K562 (cell line): Measurements from ENCODE around the gene CAMK2G. TPM values are rescaled to one million over a fixed set of nuclear protein-coding genes. Genes with fewer than 3 reads are reported as not detected.

Source experiments
- ATAC-seq: fragments of 200-7000 bp; cut with Tn5 transposase; 3 replicates; pipeline ENCODE4 v1.9.1; 2020; ENCODE audit warnings: moderate library complexity
- BruUV-seq: library from RNA; stranded (reverse); fragments of 400-500 nt; replicated peaks from 2 replicates; lab custom pipeline; 2021; lab: Mats Ljungman, UMichigan
- CTCF ChIA-PET: fragments of 300-600 bp; formaldehyde crosslinking; extraction: SDS; loops from one replicate; lab custom pipeline; 2021; ENCODE audit warnings: low intra/inter-chr PET ratio; lab: Yijun Ruan, JAX
- POLR2A ChIA-PET: fragments of 300-600, 350-650 bp; sonication (Branson Sonifier 250); formaldehyde crosslinking; extraction: SDS; loops from one replicate; lab custom pipeline; 2021; ENCODE audit warnings: antibody characterized with exemption, inconsistent platforms; lab: Yijun Ruan, JAX
- DNase-seq, 4 experiments: peaks; one replicate each; pipeline versions ENCODE4 v3.0.0 to v3.0.0-alpha.2; 2011 to 2018; ENCODE audit warnings: low spot score in 3 of 4, mixed read lengths in 3 of 4; ENCODE audit errors: extremely low read depth in 1 of 4
- FAIRE-seq: peaks from 2 replicates; lab custom pipeline; 2011; peaks lifted over from hg19 to GRCh38; lab: Jason Lieb, UNC
- H2AFZ ChIP-seq: 2 replicates; pipeline ENCODE4 v1.6.0; 2011; ENCODE audit warnings: low read depth, low read length, control low read depth, inconsistent platforms
- H3K27ac ChIP-seq: fragments of 200-600 bp; 3 replicates; pipeline ENCODE4 v1.8.0; 2011; ENCODE audit warnings: low read depth, mild to moderate bottlenecking, control low read depth, inconsistent platforms, low read length, moderate library complexity, mixed read lengths; ENCODE audit errors: extremely low read depth
- H3K27me3 ChIP-seq, 2 experiments: fragments of 300-600 bp in 1 of 2; 2 replicates in 1 of 2; 3 replicates in 1 of 2; pipeline versions ENCODE4 v1.6.0 to v1.8.0; 2011; ENCODE audit warnings: inconsistent platforms in 2 of 2, low read length in 2 of 2, mild to moderate bottlenecking in 1 of 2, mixed read lengths in 1 of 2, moderate library complexity in 1 of 2; ENCODE audit not compliant: control insufficient read depth in 2 of 2, insufficient read depth in 2 of 2
- H3K36me3 ChIP-seq: fragments of 300-600 bp; 3 replicates; pipeline ENCODE4 v1.8.0; 2011; ENCODE audit warnings: mild to moderate bottlenecking, low read length, inconsistent platforms; ENCODE audit not compliant: control insufficient read depth, insufficient read depth
- H3K4me1 ChIP-seq, 2 experiments: fragments of 200-600 bp in 1 of 2; replicated peaks in 1 of 2; 2 replicates in 1 of 2; 3 replicates in 1 of 2; pipeline versions ENCODE4 v1.5.1 to v1.8.0; 2011; ENCODE audit warnings: inconsistent platforms in 2 of 2, low read length in 2 of 2, mild to moderate bottlenecking in 1 of 2, mixed read lengths in 1 of 2, moderate library complexity in 1 of 2; ENCODE audit not compliant: control insufficient read depth in 2 of 2, insufficient read depth in 2 of 2
- H3K4me2 ChIP-seq: 2 replicates; pipeline ENCODE4 v1.6.1; 2011; ENCODE audit warnings: low read length, control low read depth, inconsistent platforms, mixed read lengths; ENCODE audit not compliant: insufficient read depth
- H3K4me3 ChIP-seq: fragments of 200-600 bp; sonication (generic), shearing (Covaris generic); 2 replicates; pipeline ENCODE4 v1.5.1; 2016; ENCODE audit warnings: control low read depth, inconsistent platforms
- H3K79me2 ChIP-seq: fragments of 200-600 bp; 3 replicates; pipeline ENCODE4 v1.8.0; 2011; ENCODE audit warnings: low read length, inconsistent platforms; ENCODE audit not compliant: control insufficient read depth, insufficient read depth
- H3K9ac ChIP-seq, 2 experiments: 2 replicates each; pipeline versions ENCODE4 v1.6.0 to v1.6.1; 2011; ENCODE audit warnings: low read depth in 2 of 2, low read length in 2 of 2, control low read depth in 1 of 2, inconsistent platforms in 1 of 2, mild to moderate bottlenecking in 1 of 2, mixed read lengths in 1 of 2; ENCODE audit not compliant: insufficient read depth in 1 of 2
- H3K9me1 ChIP-seq: one replicate; pipeline ENCODE4 v1.6.0; 2011; ENCODE audit warnings: inconsistent platforms, mild to moderate bottlenecking, low read length, moderate library complexity; ENCODE audit not compliant: control insufficient read depth, insufficient read depth
- H3K9me3 ChIP-seq: replicated peaks from 2 replicates; pipeline ENCODE4 v1.5.1; 2011; ENCODE audit warnings: low read depth, low read length, inconsistent platforms; ENCODE audit not compliant: control insufficient read depth, insufficient read depth
- H4K20me1 ChIP-seq: replicated peaks from 2 replicates; pipeline ENCODE4 v1.6.1; 2011; ENCODE audit warnings: low read length, inconsistent platforms, mixed read lengths; ENCODE audit not compliant: control insufficient read depth, insufficient read depth
- ADNP ChIP-seq: fragments of 200-800 bp; sonication (Bioruptor generic); IDR thresholded peaks from 2 replicates; pipeline ENCODE4 v1.6.1; 2016; ENCODE audit warnings: missing genetic modification characterization, missing compliant biosample characterization
- BHLHE40 ChIP-seq: IDR thresholded peaks from 2 replicates; pipeline ENCODE4 v1.6.1; 2011; ENCODE audit warnings: low read length, improper control_type of control experiment
- CHCHD3 ChIP-seq: fragments of 250-450 bp; sonication (Bioruptor Pico); IDR thresholded peaks from 2 replicates; pipeline ENCODE4 v2.1.2; 2022; ENCODE audit warnings: mild to moderate bottlenecking
- E2F3 ChIP-seq: fragments of 250-450 bp; sonication (Bioruptor Pico); IDR thresholded peaks from 2 replicates; pipeline ENCODE4 v1.4.0; 2020; ENCODE audit warnings: mild to moderate bottlenecking
- HNRNPH1 ChIP-seq: fragments of 200-400 bp; formaldehyde crosslinking; optimal IDR thresholded peaks from 2 replicates; pipeline ENCODE3; 2017; ENCODE audit warnings: low read depth, mild to moderate bottlenecking, low read length, moderate library complexity
- MXD1 ChIP-seq: fragments of 250-450 bp; sonication (Bioruptor Pico); IDR thresholded peaks from 2 replicates; pipeline ENCODE4 v1.8.0; 2021; ENCODE audit warnings: borderline replicate concordance, mild to moderate bottlenecking, moderate library complexity; ENCODE audit not compliant: poor library complexity, severe bottlenecking
- NFATC3 ChIP-seq: fragments of 450-650 bp; IDR thresholded peaks from 2 replicates; pipeline ENCODE4 v1.6.1; 2017; ENCODE audit warnings: mild to moderate bottlenecking
- RBM22 ChIP-seq: fragments of 200-400 bp; formaldehyde crosslinking; IDR thresholded peaks from 2 replicates; pipeline ENCODE4 v1.6.1; 2018; ENCODE audit warnings: low read length, low read depth; ENCODE audit not compliant: poor library complexity, severe bottlenecking
- SREBF1 ChIP-seq: fragments of 150-350 bp; IDR thresholded peaks from 2 replicates; pipeline ENCODE4 v1.6.1; 2014; ENCODE audit warnings: antibody characterized with exemption, low read depth, low read length, borderline replicate concordance
- ZBTB2 ChIP-seq: fragments of 450-650 bp; IDR thresholded peaks from 2 replicates; pipeline ENCODE4 v1.6.1; 2016; ENCODE audit warnings: antibody characterized with exemption
- ZBTB33 ChIP-seq: sonication (generic); formaldehyde crosslinking; IDR thresholded peaks from 2 replicates; pipeline ENCODE4 v1.8.1; 2023; ENCODE audit warnings: mild to moderate bottlenecking, missing genetic modification reagents
- ZC3H4 ChIP-seq: sonication (generic); formaldehyde crosslinking; IDR thresholded peaks from 2 replicates; pipeline ENCODE4 v1.9.0; 2021; ENCODE audit warnings: missing genetic modification reagents, borderline replicate concordance
- ZEB2 ChIP-seq: fragments of 450-650 bp; IDR thresholded peaks from 2 replicates; pipeline ENCODE4 v1.6.1; 2016
- ZNF232 ChIP-seq: sonication (generic); formaldehyde crosslinking; IDR thresholded peaks from 2 replicates; pipeline ENCODE4 v1.8.0; 2022; ENCODE audit warnings: mild to moderate bottlenecking, missing genetic modification reagents
- ZNF354B ChIP-seq: fragments of 250-450 bp; sonication (Bioruptor Pico); IDR thresholded peaks from 2 replicates; pipeline ENCODE4 v1.4.0; 2020
- ZNF589 ChIP-seq: fragments of 200-800 bp; sonication (Bioruptor generic); IDR thresholded peaks from 2 replicates; pipeline ENCODE4 v1.6.1; 2016; ENCODE audit warnings: low read depth, missing genetic modification characterization, missing compliant biosample characterization
- WGBS: fragments of 100-300 bp; shearing (Covaris generic); methylation state at CpG from one replicate; pipeline ENCODE4 v1.1.6; 2016; ENCODE audit warnings: low coverage, mixed read lengths; ENCODE audit not compliant: insufficient coverage; ENCODE audit errors: missing lambda C conversion rate; 5-methylcytosine and 5-hydroxymethylcytosine counted together
- in situ Hi-C: fragments of 300-500 bp; cut with MboI; formaldehyde crosslinking; loops from 4 replicates; pipeline ENCODE4 v1.15.0; 2018; ENCODE audit warnings: inconsistent platforms, mixed read lengths
- intact Hi-C: fragments of 100-400 bp; cut with micrococcal nuclease; formaldehyde crosslinking; loops from 2 replicates; pipeline ENCODE4 v1.14.2; 2022
- polyA plus RNA-seq, 8 experiments: library from polyadenylated mRNA; depleted of rRNA in 4 of 8; stranded (reverse) in 5 of 8; unstranded in 3 of 8; fragments of >200 nt; fragmentation: Nextera tagmentation in 2 of 8; fragmentation: Illumina TruSeq in 1 of 8; extraction: Ambion mirVana in 2 of 8; extraction: Trizol in 1 of 8; gene quantifications; 2 replicates each; pipeline versions ENCODE4 v1.2.1 to v1.2.3, GENCODE V29; 2011 to 2014; ENCODE audit warnings: inconsistent platforms in 1 of 8, missing spikeins in 1 of 8
- total RNA-seq, 7 experiments: library from RNA; depleted of rRNA in 6 of 7; stranded (reverse); fragments of >200 nt in 6 of 7; fragmentation: Illumina TruSeq in 2 of 7; extraction: Trizol in 2 of 7; gene quantifications; 2 replicates each; pipeline versions ENCODE4 v1.2.1 to v1.2.3, GENCODE V29; 2011 to 2021; ENCODE audit warnings: low replicate concordance in 1 of 7
- TF ChIP-seq, protein P1 (sequence below): fragments of 250-450 bp; sonication (Bioruptor Pico); IDR thresholded peaks from 2 replicates; pipeline ENCODE4 v1.5.0; 2021
- TF ChIP-seq, protein P2 (sequence below): fragments of 450-650 bp; IDR thresholded peaks from 2 replicates; pipeline ENCODE4 v1.6.1; 2016

CAMK2G gene
- total and polyA plus RNA-seq, 9 of the 15 experiments (the other 6 are each of a cell fraction or from before 2014, with no cell fraction given): 9.0 to 37.9 (median 32.6) TPM

GRCh38 chr10:73818402-73818801, 56.0 kb downstream of the CAMK2G start (continued):
- TF ChIP-seq ZEB2: peak; percentile 50; the same call in 1 of the 2 replicates
- no peak for TF ChIP-seq BHLHE40
- no peak for TF ChIP-seq E2F3 (CRISPR knock-in tag)
- TF ChIP-seq ZBTB33 (CRISPR knock-in tag): peak; percentile 97
- TF ChIP-seq HNRNPH1: no peak
- peak; percentile 46 for TF ChIP-seq RBM22
- no peak for TF ChIP-seq ZC3H4
- TF ChIP-seq, protein P1, sequence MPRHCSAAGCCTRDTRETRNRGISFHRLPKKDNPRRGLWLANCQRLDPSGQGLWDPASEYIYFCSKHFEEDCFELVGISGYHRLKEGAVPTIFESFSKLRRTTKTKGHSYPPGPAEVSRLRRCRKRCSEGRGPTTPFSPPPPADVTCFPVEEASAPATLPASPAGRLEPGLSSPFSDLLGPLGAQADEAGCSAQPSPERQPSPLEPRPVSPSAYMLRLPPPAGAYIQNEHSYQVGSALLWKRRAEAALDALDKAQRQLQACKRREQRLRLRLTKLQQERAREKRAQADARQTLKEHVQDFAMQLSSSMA (CRISPR knock-in tag): no peak
- TF ChIP-seq ADNP (tag): no peak

- Histone ChIP-seq H3K9me3 (no peaks in the 10 kb centered on the region), H3K9me1 (no peaks in the 10 kb centered on the region), H3K4me1 (peaks cover 39 to 42% of the 10 kb centered on the region in 2 experiments), H3K79me2 (no peaks in the 10 kb centered on the region; the same call in 2 of the 3 replicates), H3K4me3 (no peak overlapping the region), H3K27ac (no peak overlapping the region), H3K4me2 (no peak overlapping the region), H2AFZ (no peak overlapping the region), H4K20me1 (no peaks in the 10 kb centered on the region), H3K36me3 (peaks cover 46% of the 10 kb centered on the region; the same call in 2 of the 3 replicates), H3K27me3 (no peaks in the 10 kb centered on the region), H3K9ac (peak overlapping the region in 1 of 2 experiments; percentile 79; a peak in 1 of 4 replicates)
- POLR2A ChIA-PET: interaction anchor here (0.6 to 1.1 kb wide), 5 partner anchors 10 to 325 kb away, joined by 3 to 4 read pairs (median 3); no protein-coding TSS in a partner anchor
- no peak for DNase-seq
- intact Hi-C loops (no loop called here), in situ Hi-C loops (no loop called here)
- CTCF ChIA-PET: no interaction called here
- FAIRE-seq: no peak
- no peak for ATAC-seq
- no peak for TF ChIP-seq ZNF232 (CRISPR knock-in tag)
- no peak for TF ChIP-seq CHCHD3 (CRISPR knock-in tag)
- TF ChIP-seq ZBTB2: no peak
- no peak for TF ChIP-seq NFATC3
- no peak for TF ChIP-seq ZNF589
- no peak for TF ChIP-seq ZNF354B (CRISPR knock-in tag)
- TF ChIP-seq SREBF1: no peak
- no peak for TF ChIP-seq MXD1 (CRISPR knock-in tag)
- TF ChIP-seq, protein P2, sequence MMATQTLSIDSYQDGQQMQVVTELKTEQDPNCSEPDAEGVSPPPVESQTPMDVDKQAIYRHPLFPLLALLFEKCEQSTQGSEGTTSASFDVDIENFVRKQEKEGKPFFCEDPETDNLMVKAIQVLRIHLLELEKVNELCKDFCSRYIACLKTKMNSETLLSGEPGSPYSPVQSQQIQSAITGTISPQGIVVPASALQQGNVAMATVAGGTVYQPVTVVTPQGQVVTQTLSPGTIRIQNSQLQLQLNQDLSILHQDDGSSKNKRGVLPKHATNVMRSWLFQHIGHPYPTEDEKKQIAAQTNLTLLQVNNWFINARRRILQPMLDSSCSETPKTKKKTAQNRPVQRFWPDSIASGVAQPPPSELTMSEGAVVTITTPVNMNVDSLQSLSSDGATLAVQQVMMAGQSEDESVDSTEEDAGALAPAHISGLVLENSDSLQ: no peak
- no TSS peak for BruUV-seq
- WGBS: 81% methylated on average over 5 of the region's 5 CpGs
These were observed 56.5 kb downstream of the CAMK2G start for GRCh38 chr10:73817826-73818225.
